Activated naive CD8-positive, alpha-beta T cell (primary cell): ENCODE results near the gene MOSPD3.

Source experiments
- H3K27ac Mint-ChIP-seq: one replicate; pipeline ENCODE4 v1.8.0; 2021; ENCODE audit warnings: mixed read lengths
- H3K27me3 Mint-ChIP-seq: one replicate; pipeline ENCODE4 v1.8.0; 2021; ENCODE audit warnings: mixed read lengths
- H3K36me3 Mint-ChIP-seq: one replicate; pipeline ENCODE4 v1.8.0; 2021; ENCODE audit warnings: mixed read lengths
- H3K4me1 Mint-ChIP-seq: one replicate; pipeline ENCODE4 v1.8.0; 2021; ENCODE audit warnings: low read depth, mixed read lengths
- H3K4me3 Mint-ChIP-seq: one replicate; pipeline ENCODE4 v1.8.0; 2021; ENCODE audit warnings: mild to moderate bottlenecking, mixed read lengths
- H3K9me3 Mint-ChIP-seq: one replicate; pipeline ENCODE4 v1.8.0; 2021; ENCODE audit warnings: low read depth, mixed read lengths

Gene MOSPD3

GRCh38 chr7:100599911-100600729 lies 12.2 kb upstream of the MOSPD3 start:
- H3K36me3 Mint-ChIP-seq = no peaks in the 10 kb centered on the region
- no peak overlapping the region for H3K27ac Mint-ChIP-seq
- no peaks in the 10 kb centered on the region for H3K9me3 Mint-ChIP-seq
- no peak overlapping the region for H3K4me3 Mint-ChIP-seq
- H3K27me3 Mint-ChIP-seq = no peaks in the 10 kb centered on the region
- H3K4me1 Mint-ChIP-seq = peaks cover 12% of the 10 kb centered on the region

- no peaks in the 10 kb centered on the region for H3K9me3 Mint-ChIP-seq
- peaks cover 15% of the 10 kb centered on the region for H3K4me1 Mint-ChIP-seq
- no peaks in the 10 kb centered on the region for H3K36me3 Mint-ChIP-seq
- H3K27ac Mint-ChIP-seq = no peak overlapping the region
- no peak overlapping the region for H3K4me3 Mint-ChIP-seq
- no peaks in the 10 kb centered on the region for H3K27me3 Mint-ChIP-seq
Observed at GRCh38 chr7:100600730-100601038, 11.7 kb upstream of the MOSPD3 start.

GRCh38 chr7:100602889-100603725 lies 9.2 kb upstream of the MOSPD3 start:
- no peaks in the 10 kb centered on the region for H3K36me3 Mint-ChIP-seq
- H3K27ac Mint-ChIP-seq = no peak overlapping the region
- peak overlapping the region; percentile 78 for H3K4me3 Mint-ChIP-seq
- H3K4me1 Mint-ChIP-seq = peaks cover 17% of the 10 kb centered on the region
- no peaks in the 10 kb centered on the region for H3K27me3 Mint-ChIP-seq
- no peaks in the 10 kb centered on the region for H3K9me3 Mint-ChIP-seq

- H3K4me1 Mint-ChIP-seq = peaks cover 17% of the 10 kb centered on the region
- no peaks in the 10 kb centered on the region for H3K9me3 Mint-ChIP-seq
- no peak overlapping the region for H3K27ac Mint-ChIP-seq
- no peaks in the 10 kb centered on the region for H3K27me3 Mint-ChIP-seq
- H3K4me3 Mint-ChIP-seq = peak overlapping the region; percentile 78
- no peaks in the 10 kb centered on the region for H3K36me3 Mint-ChIP-seq
Observed at GRCh38 chr7:100603726-100604027, 8.7 kb upstream of the MOSPD3 start.

- no peaks in the 10 kb centered on the region for H3K9me3 Mint-ChIP-seq
- no peak overlapping the region for H3K27ac Mint-ChIP-seq
- peak overlapping the region; percentile 78 for H3K4me3 Mint-ChIP-seq
- H3K36me3 Mint-ChIP-seq = no peaks in the 10 kb centered on the region
- H3K27me3 Mint-ChIP-seq = no peaks in the 10 kb centered on the region
- H3K4me1 Mint-ChIP-seq = peaks cover 17% of the 10 kb centered on the region
Observed at GRCh38 chr7:100604028-100604975, 8.0 kb upstream of the MOSPD3 start.

GRCh38 chr7:100604976-100605911 lies 7.1 kb upstream of the MOSPD3 start:
- Mint-ChIP-seq H3K4me3 (peak overlapping the region; percentile 78), H3K4me1 (peaks cover 17% of the 10 kb centered on the region)

GRCh38 chr7:100606313-100606712 lies 6.0 kb upstream of the MOSPD3 start:
- Mint-ChIP-seq H3K36me3 (no peaks in the 10 kb centered on the region), H3K9me3 (no peaks in the 10 kb centered on the region), H3K4me3 (peak overlapping the region; percentile 5), H3K27ac (no peak overlapping the region), H3K4me1 (peaks cover 19% of the 10 kb centered on the region), H3K27me3 (no peaks in the 10 kb centered on the region)

More at GRCh38 chr7:100604976-100605911, 7.1 kb upstream of the MOSPD3 start:
- Mint-ChIP-seq H3K9me3 (no peaks in the 10 kb centered on the region), H3K27ac (no peak overlapping the region), H3K36me3 (no peaks in the 10 kb centered on the region), H3K27me3 (no peaks in the 10 kb centered on the region)

- Mint-ChIP-seq H3K4me1 (peaks cover 21% of the 10 kb centered on the region), H3K36me3 (no peaks in the 10 kb centered on the region), H3K27me3 (no peaks in the 10 kb centered on the region), H3K9me3 (no peaks in the 10 kb centered on the region), H3K27ac (no peak overlapping the region), H3K4me3 (no peak overlapping the region)
Observed at GRCh38 chr7:100607111-100607510, 5.2 kb upstream of the MOSPD3 start.

- Mint-ChIP-seq H3K36me3 (peaks cover 3% of the 10 kb centered on the region), H3K4me3 (no peak overlapping the region), H3K4me1 (peaks cover 27% of the 10 kb centered on the region), H3K9me3 (no peaks in the 10 kb centered on the region), H3K27me3 (no peaks in the 10 kb centered on the region), H3K27ac (no peak overlapping the region)
Observed at GRCh38 chr7:100609958-100610357, 2.4 kb upstream of the MOSPD3 start.

- H3K27me3 Mint-ChIP-seq = no peaks in the 10 kb centered on the region
- peak overlapping the region; percentile 99 for H3K4me3 Mint-ChIP-seq
- H3K36me3 Mint-ChIP-seq = peaks cover 3% of the 10 kb centered on the region
- peaks cover 21% of the 10 kb centered on the region for H3K4me1 Mint-ChIP-seq
- H3K27ac Mint-ChIP-seq = peak overlapping the region; percentile 50
- H3K9me3 Mint-ChIP-seq = no peaks in the 10 kb centered on the region
Observed at GRCh38 chr7:100612730-100613390, 520 bp downstream of the MOSPD3 start.

GRCh38 chr7:100613412-100614175 lies 1.3 kb downstream of the MOSPD3 start:
- peaks cover 3% of the 10 kb centered on the region for H3K36me3 Mint-ChIP-seq
- peaks cover 21% of the 10 kb centered on the region for H3K4me1 Mint-ChIP-seq
- peak overlapping the region; percentile 73 for H3K27ac Mint-ChIP-seq
- H3K4me3 Mint-ChIP-seq = peak overlapping the region; percentile 85
- H3K9me3 Mint-ChIP-seq = no peaks in the 10 kb centered on the region
- no peaks in the 10 kb centered on the region for H3K27me3 Mint-ChIP-seq

- Mint-ChIP-seq H3K27ac (peak overlapping the region; percentile 73), H3K36me3 (peaks cover 3% of the 10 kb centered on the region), H3K27me3 (no peaks in the 10 kb centered on the region), H3K9me3 (no peaks in the 10 kb centered on the region), H3K4me1 (peaks cover 21% of the 10 kb centered on the region), H3K4me3 (peak overlapping the region; percentile 85)
Observed at GRCh38 chr7:100614308-100614861, 2.0 kb downstream of the MOSPD3 start.

- Mint-ChIP-seq H3K36me3 (peaks cover 2% of the 10 kb centered on the region), H3K9me3 (no peaks in the 10 kb centered on the region), H3K27ac (no peak overlapping the region), H3K4me3 (no peak overlapping the region), H3K27me3 (no peaks in the 10 kb centered on the region), H3K4me1 (peaks cover 3% of the 10 kb centered on the region)
Observed at GRCh38 chr7:100620239-100620638, 7.9 kb downstream of the MOSPD3 start.
